PC-9 (cell line): ENCODE measurements around the gene KY. TPM values are rescaled to one million over a fixed set of nuclear protein-coding genes. Genes with fewer than 3 reads are reported as not detected.

Source experiments
- BruUV-seq: library from RNA; stranded (reverse); fragments of 400-500 nt; replicated peaks from 2 replicates; lab custom pipeline; 2021; lab: Mats Ljungman, UMichigan
- CTCF ChIA-PET: fragments of 300-600 bp; sonication (Branson Sonifier 250); formaldehyde crosslinking; loops from one replicate; lab custom pipeline; 2022; ENCODE audit warnings: antibody characterized with exemption; lab: Charles Lee
- POLR2A ChIA-PET: fragments of 300-600 bp; sonication (Branson Sonifier 250); formaldehyde crosslinking; loops from one replicate; lab custom pipeline; 2022; ENCODE audit warnings: antibody characterized with exemption; ENCODE audit not compliant: unreplicated experiment; lab: Charles Lee
- DNase-seq, 2 experiments: peaks; one replicate each; pipeline versions ENCODE4 v3.0.0 to v3.0.0-alpha.2; 2015 to 2022; ENCODE audit warnings: mixed read lengths in 1 of 2
- H2AFZ ChIP-seq: fragments of 200-600 bp; sonication (generic); 2 replicates; pipeline ENCODE4 v1.8.1; 2017; ENCODE audit warnings: antibody characterized with exemption
- H3F3A ChIP-seq: fragments of 200-600 bp; sonication (generic); 2 replicates; pipeline ENCODE4 v1.8.1; 2017; ENCODE audit warnings: antibody characterized with exemption, mild to moderate bottlenecking, low read depth; ENCODE audit not compliant: insufficient read depth
- H3K27ac ChIP-seq: fragments of 200-600 bp; sonication (generic); 2 replicates; pipeline ENCODE4 v1.6.1; 2016; ENCODE audit warnings: mixed run types
- H3K27me3 ChIP-seq: fragments of 200-600 bp; sonication (generic); 2 replicates; pipeline ENCODE4 v1.6.1; 2016; ENCODE audit warnings: low read depth, mixed run types; ENCODE audit not compliant: insufficient read depth
- H3K36me3 ChIP-seq: fragments of 200-600 bp; sonication (generic); 2 replicates; pipeline ENCODE4 v1.6.1; 2016; ENCODE audit warnings: low read depth, mixed run types
- H3K4me1 ChIP-seq: fragments of 200-600 bp; sonication (generic); replicated peaks from 2 replicates; pipeline ENCODE4 v1.6.1; 2016; ENCODE audit warnings: mixed run types; ENCODE audit not compliant: insufficient read depth
- H3K4me2 ChIP-seq: fragments of 200-600 bp; sonication (generic); 2 replicates; pipeline ENCODE4 v1.6.1; 2017; ENCODE audit warnings: mixed run types
- H3K4me3 ChIP-seq: fragments of 200-600 bp; sonication (generic); 2 replicates; pipeline ENCODE4 v1.6.1; 2016; ENCODE audit warnings: mixed run types
- H3K79me2 ChIP-seq: fragments of 200-600 bp; sonication (generic); 2 replicates; pipeline ENCODE4 v1.6.1; 2017; ENCODE audit warnings: low read depth, mixed run types
- H3K9me2 ChIP-seq: fragments of 200-600 bp; sonication (generic); 2 replicates; pipeline ENCODE4 v1.8.1; 2017; ENCODE audit warnings: mild to moderate bottlenecking; ENCODE audit not compliant: insufficient read depth
- H3K9me3 ChIP-seq: fragments of 200-600 bp; sonication (generic); 2 replicates; pipeline ENCODE4 v1.8.1; 2016; ENCODE audit warnings: low read depth; ENCODE audit not compliant: insufficient read depth
- H4K20me1 ChIP-seq: fragments of 200-600 bp; sonication (generic); 2 replicates; pipeline ENCODE4 v1.8.1; 2017; ENCODE audit not compliant: insufficient read depth
- CTCF ChIP-seq: fragments of 200-600 bp; sonication (generic); conservative IDR thresholded peaks from 2 replicates; pipeline ENCODE4 v1.6.1; 2017; ENCODE audit warnings: mixed run types, antibody characterized with exemption, mild to moderate bottlenecking, moderate library complexity
- EZH2 ChIP-seq: fragments of 200-600 bp; sonication (generic); IDR thresholded peaks from 2 replicates; pipeline ENCODE4 v1.8.0; 2017; ENCODE audit warnings: antibody characterized with exemption, low read depth
- intact Hi-C: fragments of 100-400 bp; cut with micrococcal nuclease; formaldehyde crosslinking; loops from one replicate; pipeline ENCODE4 v1.10.0; 2022; ENCODE audit not compliant: unreplicated experiment
- total RNA-seq: library from RNA; stranded (reverse); gene quantifications from 2 replicates; pipeline ENCODE4 v1.2.3, GENCODE V29; 2021

Gene KY
- total RNA-seq, 1 experiment from 2014 or later, result not detected

DNA sequence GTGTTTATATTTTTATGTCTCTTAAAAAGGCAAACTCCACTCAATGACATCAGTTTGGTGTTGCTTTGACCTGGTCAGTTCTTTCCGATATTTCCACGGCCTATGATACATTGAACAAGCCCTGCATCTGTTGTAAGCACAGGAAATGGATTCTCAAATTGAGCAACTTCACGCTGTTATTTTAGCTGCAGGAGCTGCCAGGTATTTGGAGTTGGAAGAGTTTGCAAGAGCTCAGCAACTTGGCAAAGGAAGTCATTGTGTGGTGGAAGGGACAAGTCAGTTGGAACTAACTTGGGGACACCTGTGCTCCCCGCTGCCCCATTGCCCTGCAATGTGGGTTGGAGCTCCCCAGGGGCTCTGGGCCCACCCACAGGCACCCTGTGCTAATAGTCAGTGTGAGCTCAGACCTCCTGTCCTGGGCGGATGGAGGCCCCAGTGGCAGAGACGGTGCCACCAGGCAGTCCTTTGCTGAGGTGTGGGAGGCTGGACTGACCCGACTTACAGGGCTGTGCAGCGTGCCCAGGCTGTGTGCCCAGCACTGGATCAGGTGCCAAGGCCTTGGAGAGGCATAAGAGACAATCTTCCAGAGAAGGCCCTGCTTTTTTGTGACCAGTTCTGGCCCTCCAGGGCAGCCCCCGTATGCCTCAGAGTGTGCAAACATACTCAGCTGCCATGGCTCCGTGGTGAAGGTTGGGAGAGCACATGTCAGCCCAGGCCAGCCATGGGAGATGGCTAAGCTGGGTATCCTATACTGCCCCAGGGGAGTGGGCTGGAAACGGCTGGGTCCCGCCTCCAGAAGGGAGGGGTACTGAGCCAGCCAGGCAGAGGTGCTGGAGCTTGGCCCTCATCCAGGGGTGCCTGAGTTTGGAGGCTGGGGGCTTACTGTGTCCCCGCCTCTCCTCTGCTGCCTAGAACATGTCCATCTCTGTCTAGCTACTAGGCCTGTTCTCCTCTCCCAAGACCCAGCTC lies 43.5 kb downstream of the KY start:
- no TSS peak for BruUV-seq
- H3F3A ChIP-seq, result no peaks in the 10 kb centered on the region
- TF ChIP-seq EZH2 (no peak), CTCF (no peak)
- H3K79me2 ChIP-seq, result no peaks in the 10 kb centered on the region
- H3K4me3 ChIP-seq, result no peak overlapping the region
- H2AFZ ChIP-seq, result no peak overlapping the region
- no peak overlapping the region for H3K4me2 ChIP-seq
- H3K27me3 ChIP-seq, result peaks cover 92% of the 10 kb centered on the region
- ChIA-PET POLR2A (no interaction called here), CTCF (no interaction called here)
- intact Hi-C loops, result loop anchor here (10.0 kb wide), 2 partner anchors 147 to 897 kb away; no protein-coding TSS in a partner anchor
- H3K4me1 ChIP-seq, result no peaks in the 10 kb centered on the region
- no peak for DNase-seq
- H3K27ac ChIP-seq, result no peak overlapping the region
- no peaks in the 10 kb centered on the region for H3K36me3 ChIP-seq
- no peaks in the 10 kb centered on the region for H3K9me2 ChIP-seq
- no peaks in the 10 kb centered on the region for H4K20me1 ChIP-seq
- no peaks in the 10 kb centered on the region for H3K9me3 ChIP-seq

DNA sequence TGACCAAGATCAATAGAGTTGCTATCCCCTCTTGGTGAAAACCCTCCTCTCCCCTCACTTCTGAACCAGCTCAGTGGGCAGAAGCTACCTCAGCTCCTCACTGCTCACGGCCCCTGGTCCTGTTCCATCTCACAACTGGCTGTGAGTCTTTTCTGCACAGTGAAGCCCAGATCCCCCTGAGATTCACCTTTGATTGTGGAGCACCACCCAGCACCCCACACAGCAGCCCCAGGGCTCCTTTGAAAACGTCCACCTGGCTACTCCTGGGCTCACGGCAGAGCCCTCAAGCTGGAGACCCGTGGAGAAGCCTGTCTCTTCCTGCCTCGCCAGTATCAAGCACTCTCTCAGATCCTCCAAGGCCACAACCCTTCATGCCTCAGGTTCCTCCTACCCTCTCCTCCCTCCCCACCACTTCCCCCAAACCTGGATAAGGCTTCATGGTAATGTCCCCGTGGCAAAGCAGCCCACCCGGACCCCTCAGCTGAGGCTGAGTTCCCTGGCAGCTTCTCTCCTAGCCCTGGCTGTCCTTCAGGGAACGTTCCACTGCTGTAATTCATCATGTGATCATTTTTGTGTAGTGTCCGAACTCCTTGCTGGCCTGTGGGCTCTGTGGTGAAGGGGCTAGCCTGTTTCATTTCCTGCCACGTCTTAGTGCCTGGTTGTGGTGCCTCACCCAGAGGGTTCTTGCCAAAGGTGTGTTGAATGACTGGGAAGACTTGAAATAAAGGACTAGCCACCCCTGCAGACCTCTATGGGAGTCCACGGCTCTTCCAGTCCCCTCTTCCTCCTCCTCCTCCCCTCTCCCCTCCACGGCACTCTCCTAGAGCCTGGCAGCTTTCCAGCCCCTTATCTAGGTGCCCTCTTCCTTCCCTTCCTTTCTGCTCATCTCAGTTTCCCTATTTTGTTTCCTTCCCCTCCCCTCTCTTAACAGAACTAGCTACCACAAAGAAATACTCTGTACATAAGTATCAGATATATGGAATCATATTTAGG lies 44.5 kb downstream of the KY start:
- Histone ChIP-seq H3K4me3 (no peak overlapping the region), H3K36me3 (no peaks in the 10 kb centered on the region), H3K79me2 (no peaks in the 10 kb centered on the region), H3F3A (no peaks in the 10 kb centered on the region), H4K20me1 (no peaks in the 10 kb centered on the region), H3K4me2 (no peak overlapping the region), H3K4me1 (no peaks in the 10 kb centered on the region), H3K27ac (no peak overlapping the region), H3K27me3 (peaks cover 95% of the 10 kb centered on the region), H3K9me2 (no peaks in the 10 kb centered on the region), H2AFZ (no peak overlapping the region), H3K9me3 (no peaks in the 10 kb centered on the region)
- no peak for DNase-seq
- no TSS peak for BruUV-seq
- TF ChIP-seq EZH2 (no peak), CTCF (no peak)
- POLR2A ChIA-PET, result no interaction called here
- intact Hi-C loops, result loop anchor here (10.0 kb wide), 2 partner anchors 148 to 898 kb away; no protein-coding TSS in a partner anchor
- CTCF ChIA-PET, result no interaction called here

DNA sequence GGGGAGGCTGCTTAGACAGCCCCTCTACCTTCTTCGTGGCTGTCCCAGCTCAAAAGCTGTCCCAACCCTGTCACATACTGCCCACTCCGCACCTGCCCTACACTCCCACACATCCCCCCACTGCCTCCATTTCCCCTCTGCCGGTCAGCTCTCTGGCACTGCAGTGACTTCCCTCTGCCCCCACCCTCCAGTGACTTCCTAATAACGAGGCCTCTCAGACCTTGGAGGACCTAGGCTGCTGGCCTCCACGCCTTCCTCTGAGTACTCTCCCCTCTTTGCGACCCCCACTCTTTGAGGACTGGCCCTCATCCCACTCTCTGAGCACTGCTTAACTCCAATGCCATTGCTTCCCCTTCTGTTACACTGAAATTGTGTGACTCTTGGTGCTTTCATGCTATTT lies 45.3 kb downstream of the KY start:
- H3K4me1 ChIP-seq, result no peaks in the 10 kb centered on the region
- intact Hi-C loops, result loop anchor here (10.0 kb wide), 2 partner anchors 149 to 899 kb away; no protein-coding TSS in a partner anchor
- no peaks in the 10 kb centered on the region for H3K9me3 ChIP-seq
- no peak overlapping the region for H3K27ac ChIP-seq
- DNase-seq, result no peak
- TF ChIP-seq CTCF (no peak), EZH2 (no peak)
- no peak overlapping the region for H3K4me3 ChIP-seq
- H3K9me2 ChIP-seq, result no peaks in the 10 kb centered on the region
- no TSS peak for BruUV-seq
- H3F3A ChIP-seq, result no peaks in the 10 kb centered on the region
- H2AFZ ChIP-seq, result no peak overlapping the region
- peaks cover 90% of the 10 kb centered on the region for H3K27me3 ChIP-seq
- ChIA-PET POLR2A (no interaction called here), CTCF (no interaction called here)
- no peaks in the 10 kb centered on the region for H3K79me2 ChIP-seq
- H4K20me1 ChIP-seq, result no peaks in the 10 kb centered on the region
- H3K4me2 ChIP-seq, result no peak overlapping the region
- H3K36me3 ChIP-seq, result no peaks in the 10 kb centered on the region
